ENCODE data around the gene RUFY3. TPM values are rescaled to one million over a fixed set of nuclear protein-coding genes. Genes with fewer than 3 reads are reported as not detected.

The RUFY3 gene
- total and polyA plus RNA-seq, 9 of the 15 experiments (the other 6 are each of a cell fraction or from before 2014, with no cell fraction given), result 4.2 to 31.1 (median 21.5) TPM

- no peak for TF ChIP-seq LCOR (CRISPR knock-in tag; IDR thresholded peaks at IDR 0.05)
- no peak for TF ChIP-seq TCF7 (IDR thresholded peaks at IDR 0.05; ENCODE audit: borderline replicate concordance)
- TF ChIP-seq ZNF282 (CRISPR knock-in tag; IDR thresholded peaks at IDR 0.05), result no peak
- TF ChIP-seq SIRT6 (IDR thresholded peaks at IDR 0.05; ENCODE audit: low read depth, low read length), result no peak
- TF ChIP-seq BCL6 (CRISPR knock-in tag; IDR thresholded peaks at IDR 0.05), result no peak
- no peak for TF ChIP-seq STAT5B (CRISPR knock-in tag; IDR thresholded peaks at IDR 0.05)
- no peak for TF ChIP-seq MAZ (CRISPR knock-in tag; conservative IDR thresholded peaks at IDR 0.05 in 1 of 2, IDR thresholded peaks at IDR 0.05 in 1 of 2)
- no peak for TF ChIP-seq CXXC5 (CRISPR knock-in tag; IDR thresholded peaks at IDR 0.05)
- TF ChIP-seq CHD1 (IDR thresholded peaks at IDR 0.05; ENCODE audit: low read length), result no peak
- TF ChIP-seq ZFP30 (CRISPR knock-in tag; IDR thresholded peaks at IDR 0.05; ENCODE audit: borderline replicate concordance), result no peak
- no peak for TF ChIP-seq SMARCA4 (IDR thresholded peaks at IDR 0.05)
- TF ChIP-seq FOXJ2 (tag; IDR thresholded peaks at IDR 0.05), result no peak
- TF ChIP-seq NRF1 (conservative IDR thresholded peaks at IDR 0.05 in 1 of 2, IDR thresholded peaks at IDR 0.05 in 1 of 2), result no peak
- TF ChIP-seq MTA1 (IDR thresholded peaks at IDR 0.05; ENCODE audit: borderline replicate concordance), result no peak
- TF ChIP-seq EZH2 (IDR thresholded peaks at IDR 0.05; ENCODE audit: borderline replicate concordance, low read depth, low read length), result no peak
- TF ChIP-seq, protein P1, sequence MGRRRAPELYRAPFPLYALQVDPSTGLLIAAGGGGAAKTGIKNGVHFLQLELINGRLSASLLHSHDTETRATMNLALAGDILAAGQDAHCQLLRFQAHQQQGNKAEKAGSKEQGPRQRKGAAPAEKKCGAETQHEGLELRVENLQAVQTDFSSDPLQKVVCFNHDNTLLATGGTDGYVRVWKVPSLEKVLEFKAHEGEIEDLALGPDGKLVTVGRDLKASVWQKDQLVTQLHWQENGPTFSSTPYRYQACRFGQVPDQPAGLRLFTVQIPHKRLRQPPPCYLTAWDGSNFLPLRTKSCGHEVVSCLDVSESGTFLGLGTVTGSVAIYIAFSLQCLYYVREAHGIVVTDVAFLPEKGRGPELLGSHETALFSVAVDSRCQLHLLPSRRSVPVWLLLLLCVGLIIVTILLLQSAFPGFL (CRISPR knock-in tag; IDR thresholded peaks at IDR 0.05), result no peak
- TF ChIP-seq, protein P2, sequence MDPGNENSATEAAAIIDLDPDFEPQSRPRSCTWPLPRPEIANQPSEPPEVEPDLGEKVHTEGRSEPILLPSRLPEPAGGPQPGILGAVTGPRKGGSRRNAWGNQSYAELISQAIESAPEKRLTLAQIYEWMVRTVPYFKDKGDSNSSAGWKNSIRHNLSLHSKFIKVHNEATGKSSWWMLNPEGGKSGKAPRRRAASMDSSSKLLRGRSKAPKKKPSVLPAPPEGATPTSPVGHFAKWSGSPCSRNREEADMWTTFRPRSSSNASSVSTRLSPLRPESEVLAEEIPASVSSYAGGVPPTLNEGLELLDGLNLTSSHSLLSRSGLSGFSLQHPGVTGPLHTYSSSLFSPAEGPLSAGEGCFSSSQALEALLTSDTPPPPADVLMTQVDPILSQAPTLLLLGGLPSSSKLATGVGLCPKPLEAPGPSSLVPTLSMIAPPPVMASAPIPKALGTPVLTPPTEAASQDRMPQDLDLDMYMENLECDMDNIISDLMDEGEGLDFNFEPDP (CRISPR knock-in tag; IDR thresholded peaks at IDR 0.05), result no peak
- TF ChIP-seq, protein P3, sequence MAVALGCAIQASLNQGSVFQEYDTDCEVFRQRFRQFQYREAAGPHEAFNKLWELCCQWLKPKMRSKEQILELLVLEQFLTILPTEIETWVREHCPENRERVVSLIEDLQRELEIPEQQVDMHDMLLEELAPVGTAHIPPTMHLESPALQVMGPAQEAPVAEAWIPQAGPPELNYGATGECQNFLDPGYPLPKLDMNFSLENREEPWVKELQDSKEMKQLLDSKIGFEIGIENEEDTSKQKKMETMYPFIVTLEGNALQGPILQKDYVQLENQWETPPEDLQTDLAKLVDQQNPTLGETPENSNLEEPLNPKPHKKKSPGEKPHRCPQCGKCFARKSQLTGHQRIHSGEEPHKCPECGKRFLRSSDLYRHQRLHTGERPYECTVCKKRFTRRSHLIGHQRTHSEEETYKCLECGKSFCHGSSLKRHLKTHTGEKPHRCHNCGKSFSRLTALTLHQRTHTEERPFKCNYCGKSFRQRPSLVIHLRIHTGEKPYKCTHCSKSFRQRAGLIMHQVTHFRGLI (CRISPR knock-in tag; IDR thresholded peaks at IDR 0.05), result no peak
- Histone ChIP-seq H3K4me3 (no peak overlapping the region), H3K9me1 (ENCODE audit: control insufficient read depth, insufficient read depth, low read length) (no peaks in the 10 kb centered on the region), H4K20me1 (replicated peaks; ENCODE audit: control insufficient read depth, insufficient read depth, low read length) (no peaks in the 10 kb centered on the region), H3K4me1 (replicated peaks in 1 of 2; ENCODE audit: control insufficient read depth in 2 of 2, insufficient read depth in 2 of 2, low read length in 2 of 2) (no peaks in the 10 kb centered on the region), H3K4me2 (ENCODE audit: insufficient read depth, low read length) (no peak overlapping the region), H2AFZ (ENCODE audit: low read depth, low read length) (no peak overlapping the region), H3K9ac (ENCODE audit: insufficient read depth in 1 of 2, low read depth in 2 of 2, low read length in 2 of 2) (no peak overlapping the region), H3K36me3 (ENCODE audit: control insufficient read depth, insufficient read depth, low read length) (peaks cover 34% of the 10 kb centered on the region), H3K79me2 (ENCODE audit: control insufficient read depth, insufficient read depth, low read length) (no peaks in the 10 kb centered on the region), H3K27ac (ENCODE audit: extremely low read depth, low read depth, low read length) (no peak overlapping the region), H3K9me3 (replicated peaks; ENCODE audit: control insufficient read depth, insufficient read depth, low read depth, low read length) (no peaks in the 10 kb centered on the region), H3K27me3 (ENCODE audit: control insufficient read depth in 2 of 2, insufficient read depth in 2 of 2, low read length in 2 of 2) (no peaks in the 10 kb centered on the region)
- in situ Hi-C loops (cut with MboI) (no loop called here), intact Hi-C loops (cut with micrococcal nuclease) (loop anchor here (5.0 kb wide), 1 partner anchor 110 kb away; no protein-coding TSS in a partner anchor)
- ATAC-seq (no peak; the same call in 2 of the 3 replicates), DNase-seq (ENCODE audit: extremely low read depth in 1 of 4, low spot score in 3 of 4) (no peak), FAIRE-seq (no peak)
- ChIA-PET POLR2A (interaction anchor here (1.2 to 2.7 kb wide), 2 partner anchors 12 to 45 kb away, joined by 3 to 7 read pairs; no protein-coding TSS in a partner anchor), CTCF (ENCODE audit: low intra/inter-chr PET ratio) (no interaction called here)
- BruUV-seq (replicated peaks), result no TSS peak
- 35% methylated on average over 2 of the region's 2 CpGs for WGBS (ENCODE audit: insufficient coverage, low coverage, missing lambda C conversion rate)
These were observed 95.1 kb downstream of the RUFY3 start for GRCh38 chr4:70816894-70817293.

All from K562 (cell line).